Esophagus (tissue), 2 donors: ENCODE results near the gene NOS3. TPM values are rescaled to one million over a fixed set of nuclear protein-coding genes. Genes with fewer than 3 reads are reported as not detected.

Experiments
- H3K27ac ChIP-seq, 2 donors: one replicate each; pipeline ENCODE4 v1.5.1; 2013; ENCODE audit warnings: low read depth in 2 of 2, mild to moderate bottlenecking in 2 of 2, inconsistent platforms in 1 of 2, low read length in 1 of 2, moderate library complexity in 1 of 2
- H3K27me3 ChIP-seq, 2 donors: one replicate each; pipeline ENCODE4 v1.6.1; 2013; ENCODE audit warnings: low read length in 2 of 2, control low read depth in 1 of 2, mild to moderate bottlenecking in 1 of 2; ENCODE audit not compliant: insufficient read depth in 2 of 2, control insufficient read depth in 1 of 2
- H3K36me3 ChIP-seq, 2 donors: one replicate each; pipeline ENCODE4 v1.6.1; 2013; ENCODE audit warnings: low read length in 1 of 2; ENCODE audit not compliant: control insufficient read depth in 2 of 2, insufficient read depth in 2 of 2
- H3K4me1 ChIP-seq, 2 donors: one replicate each; pipeline ENCODE4 v1.6.1; 2013; ENCODE audit warnings: low read length in 1 of 2; ENCODE audit not compliant: control insufficient read depth in 2 of 2, insufficient read depth in 2 of 2
- H3K4me3 ChIP-seq, 2 donors: one replicate each; pipeline ENCODE4 v1.5.1; 2013; ENCODE audit warnings: low read length in 2 of 2, mild to moderate bottlenecking in 2 of 2, low read depth in 1 of 2, moderate library complexity in 1 of 2
- H3K9me3 ChIP-seq, 2 donors: one replicate each; pipeline ENCODE4 v1.6.1; 2013; ENCODE audit warnings: mild to moderate bottlenecking in 2 of 2, low read depth in 1 of 2, low read length in 1 of 2, moderate library complexity in 1 of 2; ENCODE audit not compliant: control insufficient read depth in 2 of 2, insufficient read depth in 1 of 2
- WGBS, 2 donors: extraction: QIAGEN DNeasy Blood & Tissue Kit; methylation state at CpG; one replicate each; pipeline ENCODE4 v1.1.7; 2013; 5-methylcytosine and 5-hydroxymethylcytosine counted together
- polyA plus RNA-seq, 2 donors: library from polyadenylated mRNA; stranded (reverse); fragments of 200-250 nt; gene quantifications; one replicate each; pipeline ENCODE4 v1.2.3, GENCODE V29; 2013
- donor health status: healthy with polysubstance abuse.
- donor health status: Bipolar disorder and iron deficiency.

The NOS3 gene
- polyA plus RNA-seq, 2 donors, result 4.5 to 4.9 TPM

GRCh38 chr7:150952331-150953050 is 38.3 kb upstream of the NOS3 start:
- Histone ChIP-seq H3K27ac (no peak overlapping the region), H3K4me3 (no peak overlapping the region), H3K27me3 (no peaks in the 10 kb centered on the region), H3K4me1 (peaks cover 6 to 11% of the 10 kb centered on the region in 2 donors), H3K9me3 (peaks cover 0 to 3% of the 10 kb centered on the region in 2 donors), H3K36me3 (no peaks in the 10 kb centered on the region)
- WGBS, 2 donors, result 90 to 91% methylated on average over 33 of the region's 33 CpGs

- WGBS, 2 donors, result 89 to 95% methylated on average over 17 of the region's 17 CpGs
- Histone ChIP-seq H3K36me3 (no peaks in the 10 kb centered on the region), H3K27ac (no peak overlapping the region), H3K4me3 (no peak overlapping the region), H3K9me3 (no peaks in the 10 kb centered on the region), H3K4me1 (peaks cover 10 to 14% of the 10 kb centered on the region in 2 donors), H3K27me3 (no peaks in the 10 kb centered on the region)
Observed at GRCh38 chr7:150953061-150953997, 37.5 kb upstream of the NOS3 start.

DNA sequence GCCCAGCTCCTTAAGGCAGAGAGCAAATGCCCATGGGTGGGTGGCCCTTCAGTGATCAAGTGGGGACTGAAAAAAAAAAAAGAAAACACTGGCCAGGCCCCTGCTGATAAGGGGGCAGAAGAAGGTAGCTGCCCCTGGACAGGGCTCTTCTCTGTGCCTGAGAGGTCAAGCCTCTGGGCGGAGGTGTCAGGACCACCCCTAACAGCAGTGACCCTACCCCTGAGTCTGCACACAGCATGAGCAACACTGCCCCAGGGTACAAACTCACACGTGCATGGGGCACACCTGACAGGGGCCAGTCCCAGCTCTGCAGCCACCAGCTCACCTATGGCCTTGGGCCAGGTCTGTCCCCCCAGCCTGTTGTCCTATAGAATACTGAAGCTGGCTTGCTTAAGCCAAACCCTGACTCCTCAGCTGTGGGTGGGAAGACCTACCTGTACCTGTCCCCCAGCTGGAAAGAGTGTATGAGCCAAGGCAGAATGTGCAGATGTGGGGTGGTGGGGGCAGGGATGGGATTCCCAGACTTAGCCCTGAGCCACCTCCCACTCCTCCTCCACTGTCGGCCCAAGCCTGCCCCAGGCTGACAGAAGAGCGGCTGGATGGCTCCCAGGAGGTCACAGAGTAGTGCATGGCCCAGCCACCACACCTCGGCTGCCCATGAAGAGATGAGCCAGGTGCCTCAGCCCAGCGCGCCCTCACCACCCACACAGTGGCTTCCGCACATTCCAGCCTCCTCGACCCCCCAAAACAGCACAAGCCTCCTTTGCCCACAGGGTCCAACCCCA is 36.4 kb upstream of the NOS3 start:
- H3K27me3 ChIP-seq, result no peaks in the 10 kb centered on the region
- peak overlapping the region in 1 of 2 donors; percentile 28 for H3K27ac ChIP-seq
- H3K4me3 ChIP-seq, result no peak overlapping the region
- 70 to 74% methylated on average over 9 of the region's 9 CpGs for WGBS, 2 donors
- H3K4me1 ChIP-seq, result peaks cover 10 to 14% of the 10 kb centered on the region in 2 donors
- no peaks in the 10 kb centered on the region for H3K9me3 ChIP-seq
- no peaks in the 10 kb centered on the region for H3K36me3 ChIP-seq

GRCh38 chr7:150954986-150955518 is 35.8 kb upstream of the NOS3 start:
- Histone ChIP-seq H3K9me3 (no peaks in the 10 kb centered on the region), H3K36me3 (no peaks in the 10 kb centered on the region), H3K4me1 (peaks cover 10 to 14% of the 10 kb centered on the region in 2 donors), H3K27ac (peak overlapping the region in 1 of 2 donors; percentile 28), H3K4me3 (peak overlapping the region in 1 of 2 donors; percentile 10), H3K27me3 (no peaks in the 10 kb centered on the region)
- WGBS, 2 donors, result 45 to 49% methylated on average over 19 to 21 of the region's 21 CpGs

DNA sequence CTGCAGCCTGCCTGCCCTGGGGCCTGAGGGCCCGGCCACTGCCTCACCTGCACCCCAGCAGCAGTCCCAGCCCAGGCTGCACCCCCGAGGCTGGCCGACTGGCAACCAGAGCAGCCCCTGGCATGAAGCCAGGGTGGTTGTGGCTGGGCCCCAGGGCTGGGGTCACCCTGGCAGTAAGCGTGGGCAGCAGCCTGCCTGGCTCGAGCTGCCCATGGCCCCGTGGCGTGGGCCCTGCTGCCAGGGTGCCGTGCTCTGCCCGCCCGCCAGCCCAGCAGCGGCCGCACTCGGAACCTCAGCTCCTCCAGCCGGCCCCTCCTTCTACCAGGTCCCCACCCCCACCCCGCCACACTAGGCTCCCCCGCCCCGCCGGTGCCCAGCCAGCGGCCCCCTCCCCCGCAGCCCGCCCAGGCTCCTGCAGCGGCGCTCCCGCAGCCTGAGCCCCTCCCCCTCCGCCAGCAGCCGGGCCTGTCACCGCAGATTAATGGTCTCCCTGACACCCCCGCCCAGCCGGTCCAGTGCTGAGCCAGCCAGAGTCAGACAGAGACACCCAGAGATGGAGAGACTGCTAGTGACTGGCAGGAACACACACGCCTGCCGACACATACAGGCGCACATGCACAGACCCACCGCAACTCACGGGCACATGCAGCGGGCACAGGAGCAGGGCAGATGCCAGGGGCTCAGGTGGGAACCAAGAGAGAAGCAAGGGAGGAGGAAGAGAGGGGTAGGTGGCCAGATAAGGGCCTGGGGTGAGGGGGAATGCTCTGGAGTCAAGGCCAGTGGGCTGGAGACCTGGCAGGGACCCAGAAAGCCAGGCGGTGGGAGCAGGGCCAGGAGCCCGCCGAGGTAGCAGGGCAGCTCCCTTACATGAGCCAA is 35.1 kb upstream of the NOS3 start:
- H3K9me3 ChIP-seq, result no peaks in the 10 kb centered on the region
- no peaks in the 10 kb centered on the region for H3K27me3 ChIP-seq
- peak overlapping the region in 1 of 2 donors; percentile 10 for H3K4me3 ChIP-seq
- no peaks in the 10 kb centered on the region for H3K36me3 ChIP-seq
- 10 to 16% methylated on average over 24 to 38 of the region's 38 CpGs for WGBS, 2 donors
- H3K4me1 ChIP-seq, result peaks cover 10 to 14% of the 10 kb centered on the region in 2 donors
- peak overlapping the region in 1 of 2 donors; percentile 6 for H3K27ac ChIP-seq

- 91 to 95% methylated on average over 8 to 9 of the region's 9 CpGs for WGBS, 2 donors
- Histone ChIP-seq H3K9me3 (no peaks in the 10 kb centered on the region), H3K27ac (peak overlapping the region in 1 of 2 donors; percentile 6), H3K4me1 (peaks cover 10 to 14% of the 10 kb centered on the region in 2 donors), H3K4me3 (no peak overlapping the region), H3K27me3 (no peaks in the 10 kb centered on the region), H3K36me3 (no peaks in the 10 kb centered on the region)
Observed at GRCh38 chr7:150956395-150957132, 34.3 kb upstream of the NOS3 start.

DNA sequence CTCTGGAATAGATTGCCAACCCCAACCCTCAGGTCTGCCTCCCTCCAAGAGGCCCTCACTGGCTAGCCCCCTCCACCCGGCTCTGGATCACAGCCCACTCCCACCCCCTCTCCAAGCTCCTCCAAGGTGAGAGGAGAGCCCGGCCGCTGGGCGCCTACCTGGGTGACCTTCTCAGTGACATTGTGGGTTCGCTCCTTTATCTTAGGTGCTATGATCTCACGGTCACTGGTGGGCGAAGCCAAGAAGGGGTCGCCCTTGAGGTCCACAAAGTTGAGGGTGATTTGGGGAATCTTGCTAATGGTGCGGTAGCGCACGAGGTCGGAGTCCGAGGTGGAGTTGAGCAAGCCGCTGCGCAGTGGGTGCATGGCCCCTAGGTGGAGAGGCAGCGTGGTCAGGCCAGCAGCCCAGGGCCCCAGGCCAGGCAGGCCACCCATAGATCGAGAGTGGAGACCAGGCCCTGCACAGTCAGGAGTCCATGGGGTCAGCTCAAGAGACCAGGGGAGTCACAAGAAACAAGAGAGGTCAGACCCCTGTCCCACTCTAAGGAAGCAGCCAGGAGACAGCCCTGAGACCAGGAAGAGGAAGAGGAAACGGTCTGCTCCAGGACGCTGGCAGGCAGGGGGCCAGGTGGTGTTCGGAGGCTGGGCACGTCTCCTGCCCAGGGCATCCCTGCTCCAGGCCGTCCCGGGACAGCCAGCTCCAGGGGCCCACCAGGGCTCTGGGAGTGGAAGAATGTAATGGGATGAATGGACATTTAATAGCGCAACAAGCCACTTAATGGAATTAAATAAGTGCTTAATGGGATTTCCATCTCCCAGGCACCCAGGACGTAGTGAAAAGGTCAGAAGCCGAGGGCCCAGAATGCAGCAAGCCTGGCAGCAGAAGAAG is 33.4 kb upstream of the NOS3 start:
- Histone ChIP-seq H3K27ac (no peak overlapping the region), H3K36me3 (no peaks in the 10 kb centered on the region), H3K9me3 (no peaks in the 10 kb centered on the region), H3K4me3 (no peak overlapping the region), H3K4me1 (peaks cover 10 to 14% of the 10 kb centered on the region in 2 donors), H3K27me3 (no peaks in the 10 kb centered on the region)
- 73 to 80% methylated on average over 26 of the region's 26 CpGs for WGBS, 2 donors
